Heart left ventricle (tissue), 16 donors: ENCODE measurements around the gene CCIN. TPM values are rescaled to one million over a fixed set of nuclear protein-coding genes. Genes with fewer than 3 reads are reported as not detected.

Experiments used
- ATAC-seq, 4 donors: fragments of 200-7000 bp; cut with Tn5 transposase; one replicate each; pipeline ENCODE4 v1.9.1; 2020 to 2022; ENCODE audit warnings: moderate library complexity in 4 of 4, mild to moderate bottlenecking in 3 of 4, moderate number of reproducible peaks in 1 of 4
- DNase-seq, 5 donors: peaks; one replicate each; pipeline ENCODE4 v3.0.0-alpha.2; 2020
- H3K27ac ChIP-seq, 12 donors: fragments of 200-600 bp; sonication (generic) in 4 of 12; one replicate each; pipeline versions ENCODE4 v1.5.0 to v1.8.0; 2016 to 2022; ENCODE audit warnings: mild to moderate bottlenecking in 2 of 12
- H3K27me3 ChIP-seq, 9 donors: fragments of 200-600 bp; sonication (generic) in 2 of 9; one replicate each; pipeline versions ENCODE4 v1.5.1 to v1.8.0; 2016 to 2022; ENCODE audit warnings: mild to moderate bottlenecking in 3 of 9
- H3K36me3 ChIP-seq, 9 donors: fragments of 200-600 bp; sonication (generic) in 2 of 9; one replicate each; pipeline versions ENCODE4 v1.5.0 to v1.8.0; 2018 to 2022; ENCODE audit warnings: mild to moderate bottlenecking in 2 of 9
- H3K4me1 ChIP-seq, 12 donors: fragments of 200-600 bp; sonication (generic) in 4 of 12; one replicate each; pipeline versions ENCODE4 v1.5.0 to v1.8.0; 2016 to 2022; ENCODE audit warnings: mild to moderate bottlenecking in 3 of 12
- H3K4me3 ChIP-seq, 12 donors: fragments of 200-600 bp; sonication (generic) in 4 of 12; one replicate each; pipeline versions ENCODE4 v1.5.0 to v1.8.0; 2017 to 2022; ENCODE audit warnings: mild to moderate bottlenecking in 9 of 12, moderate library complexity in 4 of 12
- H3K9me3 ChIP-seq, 12 donors: fragments of 200-600 bp; sonication (generic) in 4 of 12; one replicate each; pipeline versions ENCODE4 v1.5.0 to v1.8.0; 2016 to 2022; ENCODE audit warnings: mild to moderate bottlenecking in 1 of 12
- POLR2A ChIP-seq, 2 donors: fragments of 450-650 bp; IDR thresholded peaks; one replicate each; pipeline ENCODE4 v1.6.1; 2017; ENCODE audit warnings: antibody characterized with exemption in 2 of 2, mild to moderate bottlenecking in 2 of 2, moderate library complexity in 2 of 2
- WGBS, 4 donors: extraction: QIAGEN DNeasy Blood & Tissue Kit in 2 of 4; methylation state at CpG; one replicate each; pipeline versions ENCODE4 v1.1.5 to v1.1.7; 2013 to 2018; 5-methylcytosine and 5-hydroxymethylcytosine counted together
- intact Hi-C, 10 donors: fragments of 100-400 bp; cut with DNase I; formaldehyde crosslinking; loops; one replicate each; pipeline versions ENCODE4 v1.11.1 to v1.14.2; 2022
- polyA plus RNA-seq, 2 donors: library from polyadenylated mRNA; stranded (reverse); fragments of 200-250 nt; gene quantifications; one replicate each; pipeline ENCODE4 v1.2.3, GENCODE V29; 2013
- total RNA-seq, 9 donors: library from RNA; depleted of rRNA in 2 of 9; stranded (reverse); fragments of >200 nt in 2 of 9; fragmentation: NEBNext Ultra II Directional in 3 of 9; extraction: Animal tissue kit (Norgen Biotek cat#: 25700) in 3 of 9; gene quantifications; one replicate each; pipeline versions ENCODE4 v1.1.0 to v1.2.4, GENCODE V29; 2016 to 2023
- TF ChIP-seq, protein P1 (sequence below), 12 donors: fragments of 200-600 bp; sonication (generic) in 4 of 12; IDR thresholded peaks; one replicate each; pipeline versions ENCODE4 v1.5.0 to v1.8.0; 2018 to 2022; ENCODE audit warnings: antibody characterized with exemption in 12 of 12, mild to moderate bottlenecking in 5 of 12
- donor health status: ischemic (EF 13 %, LVEDD 7.1; RV severe dilation, severe dysfunction).
- donor health status: healthy with polysubstance abuse.
- donor health status: DM: no; HTN: yes; CAD: no.
- donor health status: DM: no; HTN: no; CAD: no.
- donor health status: ischemic (EF 25% LVEDD 6.9; RV normal size, moderate dysfunction).
- donor health status: ischemic (EF 25% LVEDD 5.7; RV mildly dilated, moderate dysfunction).
- donor health status: healthy.
- donor health status: DM: yes; HTN: yes; CAD: no.
- donor health status: ischemic (EF 35%, LVEDD 5.7; RV mildly dilated, moderate dysfunction).
- donor health status: nonischemic (EF 11% LVEDD 7.7; RV severe dilation, severe dysfunction).
- donor health status: DM: yes; HTN: yes; CAD: no.
- donor health status: PGD.
- donor health status: ischemic (EF 29% LVEDD 5.4; RV normal size, mild dysfunction).
- donor health status: nonischemic (EF 23%, LVEDD 6.1; RV moderate dilation, normal function).

The CCIN gene
- total and polyA plus RNA-seq, 11 donors: 0.09 to 0.25 (median 0.16) TPM; not detected in 6

GRCh38 chr9:36207546-36208012 is 38.4 kb downstream of the CCIN start:
- H3K27me3 ChIP-seq: no peaks in the 10 kb centered on the region
- TF ChIP-seq, protein P1, sequence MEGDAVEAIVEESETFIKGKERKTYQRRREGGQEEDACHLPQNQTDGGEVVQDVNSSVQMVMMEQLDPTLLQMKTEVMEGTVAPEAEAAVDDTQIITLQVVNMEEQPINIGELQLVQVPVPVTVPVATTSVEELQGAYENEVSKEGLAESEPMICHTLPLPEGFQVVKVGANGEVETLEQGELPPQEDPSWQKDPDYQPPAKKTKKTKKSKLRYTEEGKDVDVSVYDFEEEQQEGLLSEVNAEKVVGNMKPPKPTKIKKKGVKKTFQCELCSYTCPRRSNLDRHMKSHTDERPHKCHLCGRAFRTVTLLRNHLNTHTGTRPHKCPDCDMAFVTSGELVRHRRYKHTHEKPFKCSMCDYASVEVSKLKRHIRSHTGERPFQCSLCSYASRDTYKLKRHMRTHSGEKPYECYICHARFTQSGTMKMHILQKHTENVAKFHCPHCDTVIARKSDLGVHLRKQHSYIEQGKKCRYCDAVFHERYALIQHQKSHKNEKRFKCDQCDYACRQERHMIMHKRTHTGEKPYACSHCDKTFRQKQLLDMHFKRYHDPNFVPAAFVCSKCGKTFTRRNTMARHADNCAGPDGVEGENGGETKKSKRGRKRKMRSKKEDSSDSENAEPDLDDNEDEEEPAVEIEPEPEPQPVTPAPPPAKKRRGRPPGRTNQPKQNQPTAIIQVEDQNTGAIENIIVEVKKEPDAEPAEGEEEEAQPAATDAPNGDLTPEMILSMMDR (IDR thresholded peaks at IDR 0.05): no peak
- TF ChIP-seq POLR2A (IDR thresholded peaks at IDR 0.05): no peak
- H3K27ac ChIP-seq: peak overlapping the region in 9 of 12 donors; percentile 6 to 71 (median 39)
- intact Hi-C loops: loop anchor here in 2 of 10 donors (5.0 to 10.0 kb wide), 3 partner anchors 47 to 120 kb away; partner anchors contain the start of gene GNE (in 1 of the 2)
- H3K4me1 ChIP-seq: peaks cover 0 to 73% (median 60%) of the 10 kb centered on the region in 12 donors
- no peaks in the 10 kb centered on the region for H3K9me3 ChIP-seq
- no peak overlapping the region for H3K4me3 ChIP-seq
- H3K36me3 ChIP-seq: peaks cover 0 to 100% (median 84%) of the 10 kb centered on the region in 9 donors
- WGBS, 4 donors: 55 to 63% (median 63%) methylated on average over 1 of the region's 1 CpG
- ATAC-seq: no peak
- DNase-seq: no peak

DNA sequence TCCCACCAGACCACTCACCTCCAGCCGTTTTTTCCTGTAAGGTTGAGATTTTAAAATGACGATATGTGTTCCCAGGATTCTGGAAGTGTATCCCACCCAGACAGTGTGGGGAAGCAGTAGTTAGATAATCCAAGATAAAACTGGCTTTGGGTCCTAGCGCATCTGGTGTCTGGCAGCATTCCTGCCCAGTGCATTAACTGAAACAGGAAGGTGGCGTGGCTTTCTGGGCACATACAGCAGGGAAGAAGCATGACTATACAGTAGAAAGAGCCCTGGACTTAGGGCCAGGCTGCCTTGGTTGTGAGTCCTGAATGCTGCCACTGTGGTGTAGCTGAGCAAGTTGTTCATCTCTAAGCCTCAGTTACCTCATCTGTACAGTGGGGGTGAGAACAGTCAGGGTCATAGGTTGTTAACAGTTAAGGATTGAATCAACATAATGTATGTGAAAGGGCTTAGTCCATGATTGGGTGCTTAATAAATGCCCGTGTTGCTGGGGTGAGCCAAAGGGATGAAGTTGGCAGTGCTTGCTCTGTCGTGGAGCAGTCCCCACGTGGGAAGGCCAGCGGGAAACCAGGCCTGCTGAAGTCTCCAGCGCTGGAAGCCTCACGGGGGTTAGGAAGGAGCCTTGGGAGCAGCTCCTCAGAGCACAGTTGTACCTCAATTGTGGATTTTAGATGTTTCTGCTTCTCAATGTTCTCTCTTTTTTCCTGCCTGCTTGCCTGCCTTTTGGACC is 39.5 kb downstream of the CCIN start:
- Histone ChIP-seq H3K27ac (peak overlapping the region in 6 of 12 donors; percentile 6 to 71 (median 40)), H3K27me3 (no peaks in the 10 kb centered on the region), H3K36me3 (peaks cover 0 to 100% (median 81%) of the 10 kb centered on the region in 9 donors), H3K4me1 (peaks cover 0 to 84% (median 69%) of the 10 kb centered on the region in 12 donors), H3K9me3 (no peaks in the 10 kb centered on the region), H3K4me3 (no peak overlapping the region)
- no peak for TF ChIP-seq POLR2A (IDR thresholded peaks at IDR 0.05)
- TF ChIP-seq, protein P1 (IDR thresholded peaks at IDR 0.05): no peak
- ATAC-seq: no peak
- 53 to 71% (median 63%) methylated on average over 10 of the region's 10 CpGs for WGBS, 4 donors
- DNase-seq: no peak
- intact Hi-C loops: loop anchor here in 2 of 10 donors (5.0 to 10.0 kb wide), 3 partner anchors 46 to 119 kb away; partner anchors contain the start of gene GNE (in 1 of the 2)

DNA sequence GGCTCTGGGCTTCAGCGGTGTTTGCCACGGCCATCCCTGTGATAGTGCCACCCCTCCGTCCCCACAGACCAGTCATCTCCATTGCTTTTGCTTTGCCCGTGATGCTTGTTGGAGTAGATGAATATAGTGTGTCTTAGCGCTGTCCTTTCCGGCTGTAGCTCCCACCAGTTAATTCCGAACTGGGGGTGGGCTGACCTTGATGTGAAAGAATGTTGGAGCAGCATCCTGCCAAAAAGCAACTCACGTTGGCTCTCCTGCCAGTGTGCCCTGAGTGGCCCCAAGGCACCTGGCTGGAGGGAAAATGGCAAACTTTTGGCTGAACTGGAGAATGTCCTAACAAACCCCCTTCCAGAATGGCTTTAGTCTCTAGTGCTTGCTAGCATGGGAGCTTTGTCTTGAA is 41.5 kb downstream of the CCIN start:
- WGBS, 4 donors: 54 to 60% (median 58%) methylated on average over 8 of the region's 8 CpGs
- Histone ChIP-seq H3K27ac (peak overlapping the region in 8 of 12 donors; percentile 25 to 69 (median 58)), H3K9me3 (no peaks in the 10 kb centered on the region), H3K36me3 (peaks cover 0 to 99% (median 68%) of the 10 kb centered on the region in 9 donors), H3K4me3 (no peak overlapping the region), H3K27me3 (no peaks in the 10 kb centered on the region), H3K4me1 (peaks cover 0 to 98% (median 86%) of the 10 kb centered on the region in 12 donors)
- intact Hi-C loops: loop anchor here in 1 of 10 donors (5.0 kb wide), 1 partner anchor 47 kb away; the partner anchor contains the start of gene GNE
- TF ChIP-seq, protein P1 (IDR thresholded peaks at IDR 0.05): no peak
- no peak for TF ChIP-seq POLR2A (IDR thresholded peaks at IDR 0.05)
- no peak for ATAC-seq
- DNase-seq: no peak

DNA sequence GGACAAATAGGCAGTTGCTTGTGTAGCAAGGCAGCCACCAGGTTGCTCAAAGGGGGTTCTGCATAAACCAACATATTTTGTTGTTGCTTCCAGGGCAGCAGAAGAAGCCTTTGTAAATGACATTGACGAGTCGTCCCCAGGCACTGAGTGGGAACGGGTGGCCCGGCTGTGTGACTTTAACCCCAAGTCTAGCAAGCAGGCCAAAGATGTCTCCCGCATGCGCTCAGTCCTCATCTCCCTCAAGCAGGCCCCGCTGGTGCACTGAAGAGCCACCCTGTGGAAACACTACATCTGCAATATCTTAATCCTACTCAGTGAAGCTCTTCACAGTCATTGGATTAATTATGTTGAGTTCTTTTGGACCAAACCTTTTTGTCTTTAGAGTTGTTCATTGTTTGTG is 42.3 kb downstream of the CCIN start:
- peak in 2 of 4 donors; percentile 7 to 15 for ATAC-seq
- H3K9me3 ChIP-seq: no peaks in the 10 kb centered on the region
- peaks cover 0 to 95% (median 64%) of the 10 kb centered on the region in 9 donors for H3K36me3 ChIP-seq
- TF ChIP-seq POLR2A (IDR thresholded peaks at IDR 0.05): no peak
- TF ChIP-seq, protein P1 (IDR thresholded peaks at IDR 0.05): no peak
- H3K27ac ChIP-seq: peak overlapping the region in 10 of 12 donors; percentile 25 to 69 (median 58)
- no peak overlapping the region for H3K4me3 ChIP-seq
- intact Hi-C loops: loop anchor here in 1 of 10 donors (5.0 kb wide), 1 partner anchor 46 kb away; the partner anchor contains the start of gene GNE
- peaks cover 0 to 95% (median 86%) of the 10 kb centered on the region in 12 donors for H3K4me1 ChIP-seq
- 48 to 64% (median 60%) methylated on average over 7 of the region's 7 CpGs for WGBS, 4 donors
- DNase-seq: no peak
- no peaks in the 10 kb centered on the region for H3K27me3 ChIP-seq
